GM19023 (cell line): ENCODE measurements around the gene AVL9.
"Not testable (repeated sequence)": the region's sequence is repeated elsewhere in the genome, so short reads cannot be mapped to it uniquely, and the experiment has no call there.

ENCODE experiments used
- ATAC-seq: cut with Tn5 transposase; IDR thresholded peaks from one replicate; pipeline ENCODE4 v1.9.1; 2021; ENCODE audit warnings: mild to moderate bottlenecking, moderate library complexity; ENCODE audit not compliant: unreplicated experiment

Gene AVL9

GRCh38 chr7:32634798-32635393 is 139.6 kb downstream of the AVL9 start:
- ATAC-seq = not testable (repeated sequence)

DNA sequence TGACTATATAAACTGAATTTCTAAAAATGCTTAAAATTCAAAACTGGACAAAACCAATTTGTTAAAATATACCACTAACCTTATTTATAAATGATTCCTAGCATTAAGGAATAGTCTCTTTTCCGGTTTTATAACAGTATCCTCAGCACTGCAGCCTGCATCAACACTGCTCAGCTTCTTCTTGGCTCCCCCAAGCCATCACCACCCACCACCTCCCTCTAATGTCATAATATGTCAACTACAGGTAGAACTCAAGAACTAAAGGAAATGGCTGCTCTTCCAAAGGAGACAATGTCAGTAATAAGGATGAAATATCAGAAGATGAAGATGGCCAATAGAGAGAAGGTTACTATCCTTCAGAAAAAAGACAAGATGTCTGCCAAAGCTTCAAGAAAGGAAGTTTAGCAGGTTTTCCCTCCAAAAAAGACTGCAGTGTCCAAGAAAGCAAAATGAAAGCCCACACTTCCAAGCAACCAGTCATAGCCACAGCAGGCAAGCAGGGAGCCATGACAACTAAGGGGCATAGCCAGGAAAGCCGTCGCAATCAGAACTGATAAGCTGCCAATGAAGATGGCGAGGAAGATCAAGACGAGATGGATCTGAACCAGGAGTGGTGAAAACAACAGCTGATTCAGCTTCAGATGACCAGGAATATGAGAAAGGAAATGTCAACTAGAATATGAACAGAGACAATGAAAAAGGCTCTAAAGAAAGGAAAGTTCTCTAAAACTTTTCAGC is 141.6 kb downstream of the AVL9 start:
- ATAC-seq = not testable (repeated sequence)

DNA sequence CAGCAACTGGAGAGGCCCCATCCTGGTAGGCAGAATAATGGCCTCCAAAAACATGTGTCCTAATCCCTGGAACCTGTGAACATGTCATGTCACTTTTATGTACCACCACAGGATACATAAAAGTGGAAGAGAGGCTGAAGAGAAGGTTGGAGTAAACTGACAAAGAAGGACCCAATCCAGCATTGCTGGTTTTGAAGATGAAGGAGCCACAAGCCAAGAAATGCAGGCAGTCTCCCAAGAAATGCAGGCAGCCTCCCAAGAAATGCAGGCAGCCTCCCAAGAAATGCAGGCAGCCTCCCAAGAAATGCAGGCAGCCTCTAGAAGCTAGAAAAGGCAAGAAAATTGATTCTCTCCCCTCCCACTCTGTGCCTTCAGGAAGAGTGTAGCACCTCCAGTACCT is 142.3 kb downstream of the AVL9 start:
- ATAC-seq = not testable (repeated sequence)
